Astrocyte (in vitro differentiated cells and primary cell): ENCODE data around the gene EFL1. TPM values are rescaled to one million over a fixed set of nuclear protein-coding genes. Genes with fewer than 3 reads are reported as not detected.

ENCODE experiments used
- DNase-seq: peaks from one replicate; pipeline ENCODE4 v3.0.0-alpha.2; 2010; ENCODE audit warnings: low read depth
- FAIRE-seq: peaks from 2 replicates; lab custom pipeline; 2011; peaks lifted over from hg19 to GRCh38; lab: Jason Lieb, UNC
- H2AFZ ChIP-seq: 2 replicates; pipeline ENCODE4 v1.6.0; 2012; ENCODE audit warnings: low read depth, low read length, inconsistent platforms
- H3K27ac ChIP-seq: 2 replicates; pipeline ENCODE4 v1.5.1; 2011; ENCODE audit warnings: low read depth, low read length, inconsistent platforms
- H3K27me3 ChIP-seq: 2 replicates; pipeline ENCODE4 v1.6.0; 2011; ENCODE audit warnings: low read length, inconsistent platforms; ENCODE audit not compliant: insufficient read depth
- H3K36me3 ChIP-seq: 2 replicates; pipeline ENCODE4 v1.5.1; 2011; ENCODE audit warnings: low read length, inconsistent platforms; ENCODE audit not compliant: insufficient read depth
- H3K4me1 ChIP-seq: 2 replicates; pipeline ENCODE4 v1.5.1; 2011; ENCODE audit warnings: low read length, inconsistent platforms; ENCODE audit not compliant: insufficient read depth
- H3K4me2 ChIP-seq: 2 replicates; pipeline ENCODE4 v1.6.0; 2012; ENCODE audit warnings: low read length, inconsistent platforms
- H3K4me3 ChIP-seq: 2 replicates; pipeline ENCODE4 v1.5.1; 2011; ENCODE audit warnings: low read depth, mild to moderate bottlenecking, low read length, inconsistent platforms; ENCODE audit not compliant: insufficient read depth
- H3K79me2 ChIP-seq: 2 replicates; pipeline ENCODE4 v1.6.0; 2012; ENCODE audit warnings: mild to moderate bottlenecking, low read length, inconsistent platforms; ENCODE audit not compliant: insufficient read depth
- H3K9ac ChIP-seq: 2 replicates; pipeline ENCODE4 v1.6.0; 2012; ENCODE audit warnings: mild to moderate bottlenecking, low read length, inconsistent platforms
- H3K9me3 ChIP-seq: 2 replicates; pipeline ENCODE4 v1.5.1; 2012; ENCODE audit warnings: low read depth, mild to moderate bottlenecking, low read length, inconsistent platforms; ENCODE audit not compliant: insufficient read depth
- H4K20me1 ChIP-seq: 2 replicates; pipeline ENCODE4 v1.6.0; 2012; ENCODE audit warnings: low read length, inconsistent platforms; ENCODE audit not compliant: insufficient read depth
- H3K27ac Mint-ChIP-seq: one replicate; pipeline ENCODE4 v1.8.0; 2021; ENCODE audit warnings: mild to moderate bottlenecking, mixed read lengths; ENCODE audit not compliant: unreplicated experiment
- H3K27me3 Mint-ChIP-seq: one replicate; pipeline ENCODE4 v1.8.0; 2021; ENCODE audit warnings: low read depth, mixed read lengths; ENCODE audit not compliant: unreplicated experiment
- H3K36me3 Mint-ChIP-seq: one replicate; pipeline ENCODE4 v1.8.0; 2021; ENCODE audit warnings: low read depth, mixed read lengths; ENCODE audit not compliant: unreplicated experiment
- H3K4me1 Mint-ChIP-seq: one replicate; pipeline ENCODE4 v1.8.0; 2021; ENCODE audit warnings: low read depth, mixed read lengths; ENCODE audit not compliant: unreplicated experiment
- H3K4me3 Mint-ChIP-seq: one replicate; pipeline ENCODE4 v1.8.0; 2021; ENCODE audit warnings: mild to moderate bottlenecking, moderate library complexity, mixed read lengths; ENCODE audit not compliant: unreplicated experiment
- H3K9me3 Mint-ChIP-seq: one replicate; pipeline ENCODE4 v1.8.0; 2021; ENCODE audit warnings: mild to moderate bottlenecking, mixed read lengths; ENCODE audit not compliant: unreplicated experiment
- CTCF ChIP-seq: IDR thresholded peaks from 2 replicates; pipeline ENCODE4 v1.5.1; 2011; ENCODE audit warnings: low read depth, mild to moderate bottlenecking, inconsistent platforms, low read length, moderate library complexity; ENCODE audit not compliant: insufficient read depth
- EZH2 ChIP-seq: IDR thresholded peaks from 2 replicates; pipeline ENCODE4 v1.6.1; 2012; ENCODE audit warnings: mild to moderate bottlenecking, low read length, inconsistent platforms; ENCODE audit not compliant: insufficient read depth
- total RNA-seq: library from RNA; stranded (reverse); gene quantifications from 2 replicates; pipeline ENCODE4 v1.2.1, GENCODE V29; 2021

Gene EFL1
- total RNA-seq, 1 donor from 2014 or later: 13.7 TPM

GRCh38 chr15:82118040-82118439 lies 144.5 kb downstream of the EFL1 start:
- DNase-seq (no peak), FAIRE-seq (no peak)
- H3K27ac Mint-ChIP-seq: no peak overlapping the region
- TF ChIP-seq CTCF (no peak), EZH2 (no peak)
- H3K27me3 Mint-ChIP-seq: peaks cover 2% of the 10 kb centered on the region
- H3K4me1 Mint-ChIP-seq: peaks cover 23% of the 10 kb centered on the region
- Histone ChIP-seq H3K4me3 (no peak overlapping the region), H3K27ac (no peak overlapping the region), H4K20me1 (no peaks in the 10 kb centered on the region), H3K9me3 (no peaks in the 10 kb centered on the region), H2AFZ (no peak overlapping the region), H3K79me2 (no peaks in the 10 kb centered on the region), H3K36me3 (no peaks in the 10 kb centered on the region), H3K4me2 (no peak overlapping the region), H3K9ac (no peak overlapping the region), H3K27me3 (no peaks in the 10 kb centered on the region), H3K4me1 (peaks cover 17% of the 10 kb centered on the region)
- H3K4me3 Mint-ChIP-seq: no peak overlapping the region
- H3K36me3 Mint-ChIP-seq: peaks cover 20% of the 10 kb centered on the region
- peaks cover 3% of the 10 kb centered on the region for H3K9me3 Mint-ChIP-seq

- Histone ChIP-seq H3K4me3 (no peak overlapping the region), H3K4me1 (peaks cover 11% of the 10 kb centered on the region), H3K9ac (no peak overlapping the region), H3K79me2 (no peaks in the 10 kb centered on the region), H3K27me3 (no peaks in the 10 kb centered on the region), H3K27ac (no peak overlapping the region), H3K4me2 (no peak overlapping the region), H4K20me1 (no peaks in the 10 kb centered on the region), H3K36me3 (no peaks in the 10 kb centered on the region), H3K9me3 (no peaks in the 10 kb centered on the region), H2AFZ (no peak overlapping the region)
- FAIRE-seq (no peak), DNase-seq (no peak)
- H3K27ac Mint-ChIP-seq: no peak overlapping the region
- H3K36me3 Mint-ChIP-seq: peaks cover 20% of the 10 kb centered on the region
- peaks cover 3% of the 10 kb centered on the region for H3K9me3 Mint-ChIP-seq
- H3K4me3 Mint-ChIP-seq: no peak overlapping the region
- peaks cover 16% of the 10 kb centered on the region for H3K4me1 Mint-ChIP-seq
- peaks cover 2% of the 10 kb centered on the region for H3K27me3 Mint-ChIP-seq
- TF ChIP-seq EZH2 (no peak), CTCF (no peak)
Observed at GRCh38 chr15:82117296-82117695, 145.2 kb downstream of the EFL1 start.

GRCh38 chr15:82114660-82115059 lies 147.9 kb downstream of the EFL1 start:
- TF ChIP-seq CTCF (no peak), EZH2 (no peak)
- FAIRE-seq (no peak), DNase-seq (no peak)
- Mint-ChIP-seq H3K27ac (no peak overlapping the region), H3K27me3 (peaks cover 4% of the 10 kb centered on the region), H3K4me1 (peaks cover 7% of the 10 kb centered on the region), H3K9me3 (peaks cover 5% of the 10 kb centered on the region), H3K36me3 (peaks cover 27% of the 10 kb centered on the region), H3K4me3 (no peak overlapping the region)
- no peak overlapping the region for H3K4me2 ChIP-seq
- no peak overlapping the region for H3K4me3 ChIP-seq
- no peaks in the 10 kb centered on the region for H3K4me1 ChIP-seq
- H2AFZ ChIP-seq: no peak overlapping the region
- no peaks in the 10 kb centered on the region for H3K79me2 ChIP-seq
- no peak overlapping the region for H3K9ac ChIP-seq
- no peak overlapping the region for H3K27ac ChIP-seq
- no peaks in the 10 kb centered on the region for H3K27me3 ChIP-seq
- H3K9me3 ChIP-seq: no peaks in the 10 kb centered on the region
- H4K20me1 ChIP-seq: no peaks in the 10 kb centered on the region
- H3K36me3 ChIP-seq: no peaks in the 10 kb centered on the region
